HepG2 (cell line): ENCODE data around the gene IPCEF1. TPM values are rescaled to one million over a fixed set of nuclear protein-coding genes. Genes with fewer than 3 reads are reported as not detected.

ENCODE experiments used
- ATAC-seq: fragments of 200-7000 bp; cut with Tn5 transposase; 3 replicates; pipeline ENCODE4 v1.9.1; 2020; ENCODE audit warnings: mild to moderate bottlenecking, moderate library complexity
- BruUV-seq: library from RNA; stranded (reverse); fragments of 400-500 nt; replicated peaks from 2 replicates; lab custom pipeline; 2021; lab: Mats Ljungman, UMichigan
- CTCF ChIA-PET: fragments of 300-600 bp; formaldehyde crosslinking; extraction: SDS; loops from one replicate; lab custom pipeline; 2021; ENCODE audit warnings: low total read pairs, inconsistent platforms, low intra/inter-chr PET ratio; lab: Yijun Ruan, JAX
- POLR2A ChIA-PET: fragments of 350-600 bp; sonication (Branson Sonifier 250); formaldehyde crosslinking; loops from one replicate; lab custom pipeline; 2020; ENCODE audit warnings: antibody characterized with exemption, inconsistent platforms; lab: Yijun Ruan, JAX
- DNase-seq: peaks from one replicate; pipeline ENCODE4 v3.0.0-alpha.2; 2015; ENCODE audit warnings: low spot score
- FAIRE-seq: peaks from 3 replicates; lab custom pipeline; 2011; peaks lifted over from hg19 to GRCh38; lab: Jason Lieb, UNC
- H2AFZ ChIP-seq: one replicate; pipeline ENCODE4 v1.6.1; 2011; ENCODE audit warnings: low read length, inconsistent platforms
- H3K27ac ChIP-seq: fragments of 300-600 bp; 3 replicates; pipeline ENCODE4 v1.8.0; 2011; ENCODE audit warnings: mixed run types, mild to moderate bottlenecking, mixed read lengths, low read length, inconsistent platforms; ENCODE audit not compliant: insufficient read depth; ENCODE audit errors: extremely low read length
- H3K27me3 ChIP-seq, 2 experiments: fragments of 200-600 bp in 1 of 2; 2 replicates in 1 of 2; 3 replicates in 1 of 2; pipeline versions ENCODE4 v1.6.0 to v1.8.0; 2011; ENCODE audit warnings: low read length in 2 of 2, mild to moderate bottlenecking in 2 of 2, moderate library complexity in 2 of 2, inconsistent platforms in 1 of 2; ENCODE audit not compliant: insufficient read depth in 2 of 2, control insufficient read depth in 1 of 2
- H3K36me3 ChIP-seq, 2 experiments: fragments of 200-600 bp in 1 of 2; replicated peaks in 1 of 2; 2 replicates in 1 of 2; 3 replicates in 1 of 2; pipeline versions ENCODE4 v1.5.1 to v1.8.0; 2011; ENCODE audit warnings: low read length in 2 of 2, inconsistent platforms in 1 of 2; ENCODE audit not compliant: insufficient read depth in 2 of 2, control insufficient read depth in 1 of 2
- H3K4me1 ChIP-seq: 2 replicates; pipeline ENCODE4 v1.5.1; 2012; ENCODE audit warnings: low read length, inconsistent platforms; ENCODE audit not compliant: insufficient read depth
- H3K4me2 ChIP-seq: 2 replicates; pipeline ENCODE4 v1.6.0; 2011; ENCODE audit warnings: low read depth, low read length, inconsistent platforms
- H3K4me3 ChIP-seq, 3 experiments: fragments of 200-600 bp in 1 of 3; sonication (generic), shearing (Covaris generic) in 1 of 3; replicated peaks in 1 of 3; 2 replicates each; pipeline ENCODE4 v1.5.1; 2011 to 2016; ENCODE audit warnings: low read length in 3 of 3, inconsistent platforms in 2 of 3, low read depth in 2 of 3, mild to moderate bottlenecking in 2 of 3, control low read depth in 1 of 3, mixed read lengths in 1 of 3; ENCODE audit not compliant: insufficient read depth in 1 of 3
- H3K79me2 ChIP-seq: one replicate; pipeline ENCODE4 v1.6.1; 2011; ENCODE audit warnings: low read length, inconsistent platforms; ENCODE audit not compliant: insufficient read depth
- H3K9ac ChIP-seq: 2 replicates; pipeline ENCODE4 v1.6.0; 2011; ENCODE audit warnings: mild to moderate bottlenecking, low read depth, low read length, inconsistent platforms; ENCODE audit not compliant: insufficient read depth
- H3K9me3 ChIP-seq: 2 replicates; pipeline ENCODE4 v1.5.1; 2012; ENCODE audit warnings: mild to moderate bottlenecking, low read length
- H4K20me1 ChIP-seq: 2 replicates; pipeline ENCODE4 v1.6.0; 2011; ENCODE audit warnings: inconsistent platforms, mild to moderate bottlenecking, low read length, moderate library complexity; ENCODE audit not compliant: insufficient read depth
- ZFP90 ChIP-seq: sonication (generic); formaldehyde crosslinking; IDR thresholded peaks from 2 replicates; pipeline ENCODE4 v1.8.0; 2022; ENCODE audit warnings: missing genetic modification reagents, mild to moderate bottlenecking, inconsistent platforms, borderline replicate concordance
- ZNF335 ChIP-seq: sonication (generic); formaldehyde crosslinking; IDR thresholded peaks from 2 replicates; pipeline ENCODE4 v1.4.0; 2020; ENCODE audit warnings: missing genetic modification reagents
- ZNF563 ChIP-seq: sonication (generic); formaldehyde crosslinking; IDR thresholded peaks from 2 replicates; pipeline ENCODE4 v1.8.0; 2022; ENCODE audit warnings: mild to moderate bottlenecking, moderate library complexity, missing genetic modification reagents
- ZNF644 ChIP-seq: IDR thresholded peaks from 2 replicates; pipeline ENCODE4 v1.6.1; 2016; ENCODE audit warnings: low read depth
- WGBS: methylation state at CpG from one replicate; pipeline ENCODE4 v1.1.6; 2017; ENCODE audit warnings: low lambda C conversion rate; 5-methylcytosine and 5-hydroxymethylcytosine counted together
- in situ Hi-C: cut with HindIII; loops from 2 replicates; pipeline ENCODE4 v1.10.0; 2017; ENCODE audit warnings: low pct_unique_long_range_greater_than_20kb; ENCODE audit not compliant: extremely low pct_ligation_motif_present
- intact Hi-C: fragments of 100-400 bp; cut with micrococcal nuclease; formaldehyde crosslinking; loops from one replicate; pipeline ENCODE4 v1.10.0; 2022; ENCODE audit not compliant: unreplicated experiment
- polyA plus RNA-seq, 8 experiments: library from polyadenylated mRNA; depleted of rRNA in 3 of 8; stranded (reverse) in 7 of 8; unstranded in 1 of 8; fragments of >200 nt; fragmentation: Illumina TruSeq in 4 of 8; extraction: Trizol in 4 of 8; gene quantifications; 2 replicates each; pipeline versions ENCODE4 v1.2.1 to v1.2.3, GENCODE V29; 2011 to 2016; ENCODE audit warnings: low read depth in 4 of 8, missing spikeins in 1 of 8, mixed read lengths in 1 of 8; ENCODE audit not compliant: insufficient read depth in 1 of 8
- total RNA-seq, 5 experiments: library from RNA; depleted of rRNA; stranded (reverse); fragments of >200 nt; fragmentation: Illumina TruSeq; extraction: Trizol; gene quantifications; 2 replicates each; pipeline ENCODE4 v1.2.3, GENCODE V29; 2016; ENCODE audit warnings: low read depth in 1 of 5
- TF ChIP-seq, protein P1 (sequence below): sonication (generic); formaldehyde crosslinking; IDR thresholded peaks from 2 replicates; pipeline ENCODE4 v1.5.0; 2020; ENCODE audit warnings: missing genetic modification reagents, mild to moderate bottlenecking, borderline replicate concordance
- TF ChIP-seq, protein P2 (sequence below), 2 experiments: sonication (generic) in 1 of 2; formaldehyde crosslinking in 1 of 2; IDR thresholded peaks; 2 replicates each; pipeline versions ENCODE4 v1.6.1 to v1.9.0; 2014 to 2022; ENCODE audit warnings: antibody characterized with exemption in 1 of 2, borderline replicate concordance in 1 of 2, inconsistent platforms in 1 of 2, low read depth in 1 of 2, missing genetic modification reagents in 1 of 2

The IPCEF1 gene
- total and polyA plus RNA-seq, 2 of the 13 experiments (the other 11 are each of a cell fraction or from before 2014, with no cell fraction given), result 0.03 TPM; not detected in 1

DNA sequence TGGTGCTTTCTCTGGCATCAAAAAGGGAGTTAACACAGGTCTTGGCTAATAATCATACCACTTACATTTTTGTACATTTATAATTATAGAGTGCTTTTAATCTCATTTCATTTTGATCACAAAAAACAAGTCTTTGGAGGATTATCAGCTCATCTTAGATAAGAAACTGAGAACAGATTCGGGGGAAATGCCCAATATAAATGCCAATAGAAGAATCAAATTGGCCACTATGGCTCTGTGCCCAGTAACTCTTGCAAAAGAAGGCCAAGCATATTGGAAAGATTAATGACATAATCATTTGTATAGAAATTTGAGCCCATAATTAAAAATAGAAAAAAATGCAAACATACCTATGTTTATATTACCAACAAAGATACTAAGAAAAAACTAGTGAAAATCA lies 42.5 kb downstream of the IPCEF1 start (continued):
- TF ChIP-seq, protein P1, sequence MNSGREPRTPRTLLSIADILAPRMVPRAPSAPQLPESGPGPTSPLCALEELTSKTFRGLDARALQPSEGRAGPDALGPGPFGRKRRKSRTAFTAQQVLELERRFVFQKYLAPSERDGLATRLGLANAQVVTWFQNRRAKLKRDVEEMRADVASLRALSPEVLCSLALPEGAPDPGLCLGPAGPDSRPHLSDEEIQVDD, result no peak
- TF ChIP-seq, protein P2, sequence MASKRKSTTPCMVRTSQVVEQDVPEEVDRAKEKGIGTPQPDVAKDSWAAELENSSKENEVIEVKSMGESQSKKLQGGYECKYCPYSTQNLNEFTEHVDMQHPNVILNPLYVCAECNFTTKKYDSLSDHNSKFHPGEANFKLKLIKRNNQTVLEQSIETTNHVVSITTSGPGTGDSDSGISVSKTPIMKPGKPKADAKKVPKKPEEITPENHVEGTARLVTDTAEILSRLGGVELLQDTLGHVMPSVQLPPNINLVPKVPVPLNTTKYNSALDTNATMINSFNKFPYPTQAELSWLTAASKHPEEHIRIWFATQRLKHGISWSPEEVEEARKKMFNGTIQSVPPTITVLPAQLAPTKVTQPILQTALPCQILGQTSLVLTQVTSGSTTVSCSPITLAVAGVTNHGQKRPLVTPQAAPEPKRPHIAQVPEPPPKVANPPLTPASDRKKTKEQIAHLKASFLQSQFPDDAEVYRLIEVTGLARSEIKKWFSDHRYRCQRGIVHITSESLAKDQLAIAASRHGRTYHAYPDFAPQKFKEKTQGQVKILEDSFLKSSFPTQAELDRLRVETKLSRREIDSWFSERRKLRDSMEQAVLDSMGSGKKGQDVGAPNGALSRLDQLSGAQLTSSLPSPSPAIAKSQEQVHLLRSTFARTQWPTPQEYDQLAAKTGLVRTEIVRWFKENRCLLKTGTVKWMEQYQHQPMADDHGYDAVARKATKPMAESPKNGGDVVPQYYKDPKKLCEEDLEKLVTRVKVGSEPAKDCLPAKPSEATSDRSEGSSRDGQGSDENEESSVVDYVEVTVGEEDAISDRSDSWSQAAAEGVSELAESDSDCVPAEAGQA (IDR thresholded peaks at IDR 0.05; ENCODE audit: low read depth), result no peak
- TF ChIP-seq, protein P2 (CRISPR knock-in tag; IDR thresholded peaks at IDR 0.05; ENCODE audit: borderline replicate concordance), result no peak
- TF ChIP-seq ZFP90 (CRISPR knock-in tag) (no peak), ZNF335 (CRISPR knock-in tag) (no peak), ZNF563 (CRISPR knock-in tag) (no peak)

DNA sequence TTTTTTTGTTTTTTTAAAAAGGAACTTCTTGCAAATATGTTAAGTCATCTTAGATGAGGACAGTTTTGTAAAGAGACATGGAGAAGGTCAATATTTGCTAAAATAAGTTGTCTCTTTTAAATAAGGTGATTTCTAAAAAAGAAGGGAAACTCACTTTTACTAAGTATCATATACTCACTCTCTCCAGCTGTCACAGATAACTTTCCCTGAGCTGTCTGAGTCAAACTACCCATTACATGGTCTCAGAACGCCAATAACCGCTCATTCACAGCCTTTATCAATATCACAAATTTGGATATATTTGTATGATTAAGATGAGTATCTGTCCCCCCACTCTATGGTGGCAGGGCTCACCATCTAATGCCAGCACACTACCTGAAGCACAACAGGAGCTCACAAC lies 47.6 kb downstream of the IPCEF1 start:
- Histone ChIP-seq H3K27me3 (no peaks in the 10 kb centered on the region), H3K36me3 (no peaks in the 10 kb centered on the region), H3K9ac (no peak overlapping the region), H3K4me2 (no peak overlapping the region), H4K20me1 (no peaks in the 10 kb centered on the region), H3K79me2 (no peaks in the 10 kb centered on the region), H3K9me3 (no peaks in the 10 kb centered on the region), H2AFZ (no peak overlapping the region), H3K4me1 (no peaks in the 10 kb centered on the region), H3K27ac (no peak overlapping the region), H3K4me3 (no peak overlapping the region)
- no peak for FAIRE-seq
- DNase-seq, result no peak
- ChIA-PET CTCF (no interaction called here), POLR2A (no interaction called here)
- WGBS, result 0% methylated on average over 2 of the region's 2 CpGs
- intact Hi-C loops, result no loop called here
- BruUV-seq, result no TSS peak
- ATAC-seq, result no peak
- no peak for TF ChIP-seq ZNF644 (CRISPR knock-in tag)
- in situ Hi-C loops, result no loop called here
